Thyroid gland (tissue), 4 donors: ENCODE measurements around the gene STKLD1. TPM values are rescaled to one million over a fixed set of nuclear protein-coding genes. Genes with fewer than 3 reads are reported as not detected.

Source experiments
- DNase-seq, 2 donors: peaks; one replicate each; pipeline ENCODE4 v3.0.0-alpha.2; 2019
- H3K27ac ChIP-seq, 3 donors: fragments of 200-600 bp; sonication (generic); 1 replicate in 2 of 3; 2 replicates in 1 of 3; pipeline ENCODE4 v1.5.1; 2016 to 2019; ENCODE audit warnings: mild to moderate bottlenecking in 1 of 3, moderate library complexity in 1 of 3
- H3K27me3 ChIP-seq: fragments of 200-600 bp; sonication (generic); one replicate; pipeline ENCODE4 v1.5.1; 2019
- H3K36me3 ChIP-seq, 2 donors: fragments of 200-600 bp; sonication (generic); one replicate each; pipeline ENCODE4 v1.5.1; 2016 to 2019
- H3K4me1 ChIP-seq, 2 donors: fragments of 200-600 bp; sonication (generic); one replicate each; pipeline ENCODE4 v1.5.1; 2017 to 2019
- H3K4me3 ChIP-seq, 3 donors: fragments of 200-600 bp; sonication (generic); replicated peaks in 1 of 3; 1 replicate in 2 of 3; 2 replicates in 1 of 3; pipeline ENCODE4 v1.5.1; 2016; ENCODE audit warnings: mild to moderate bottlenecking in 1 of 3
- H3K9me3 ChIP-seq: fragments of 200-600 bp; sonication (generic); one replicate; pipeline ENCODE4 v1.5.1; 2017
- POLR2A ChIP-seq, 2 donors: fragments of 450-650 bp; IDR thresholded peaks; one replicate each; pipeline ENCODE4 v1.6.1; 2017; ENCODE audit warnings: antibody characterized with exemption in 2 of 2, mild to moderate bottlenecking in 2 of 2, moderate library complexity in 1 of 2
- WGBS, 2 donors: methylation state at CpG; one replicate each; pipeline ENCODE4 v1.1.5; 2017; 5-methylcytosine and 5-hydroxymethylcytosine counted together
- intact Hi-C: fragments of 100-400 bp; cut with DNase I; formaldehyde crosslinking; loops from one replicate; pipeline ENCODE4 v1.15.1; 2023
- total RNA-seq, 4 donors: library from RNA; depleted of rRNA; stranded (reverse); fragments of >200 nt; gene quantifications; one replicate each; pipeline ENCODE4 v1.2.3, GENCODE V29; 2016
- TF ChIP-seq, protein P1 (sequence below), 6 experiments: fragments of 200-600 bp in 3 of 6; fragments of 450-650 bp in 3 of 6; sonication (generic) in 3 of 6; IDR thresholded peaks; one replicate each; pipeline ENCODE4 v1.5.1; 2016 to 2019; ENCODE audit warnings: antibody characterized with exemption in 6 of 6, mild to moderate bottlenecking in 2 of 6, inconsistent platforms in 1 of 6, moderate library complexity in 1 of 6

Gene STKLD1
- total RNA-seq, 4 donors from 2014 or later, result 1.6 to 2.2 TPM; not detected in 2

DNA sequence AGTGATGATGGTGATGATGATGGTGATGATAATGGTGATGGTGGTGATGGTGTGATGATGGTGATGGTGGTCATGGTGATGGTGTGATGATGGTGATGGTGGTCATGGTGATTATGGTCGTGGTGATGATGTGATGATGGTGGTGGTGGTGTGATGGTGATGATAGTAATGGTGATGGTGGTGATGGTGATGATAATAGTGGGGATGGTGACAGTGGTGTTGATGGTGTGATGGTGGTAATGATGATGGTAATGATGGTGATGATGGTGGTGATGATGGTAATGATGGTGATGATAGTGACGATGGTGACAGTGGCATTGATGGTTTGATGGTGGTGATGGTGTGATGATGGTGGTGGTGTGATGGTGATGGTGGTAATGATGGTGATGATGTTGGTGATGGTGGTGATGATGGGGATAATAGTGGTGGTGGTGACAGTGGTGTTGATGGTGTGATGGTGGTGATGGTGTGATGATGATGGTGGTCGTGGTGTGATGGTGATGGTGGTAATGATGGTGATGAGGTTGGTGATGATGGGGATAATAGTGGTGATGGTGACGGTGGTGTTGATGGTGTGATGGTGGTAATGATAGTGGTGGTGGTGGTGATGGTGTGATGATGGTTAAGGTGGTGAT lies 6.5 kb downstream of the STKLD1 start:
- no peaks in the 10 kb centered on the region for H3K9me3 ChIP-seq
- WGBS, 2 donors, result 90 to 93% methylated on average over 4 of the region's 4 CpGs
- no peaks in the 10 kb centered on the region for H3K36me3 ChIP-seq
- H3K27ac ChIP-seq, result no peak overlapping the region
- intact Hi-C loops, result no loop called here
- H3K4me1 ChIP-seq, result peaks cover 0 to 3% of the 10 kb centered on the region in 2 donors
- TF ChIP-seq POLR2A (IDR thresholded peaks at IDR 0.05), result no peak
- TF ChIP-seq, protein P1, sequence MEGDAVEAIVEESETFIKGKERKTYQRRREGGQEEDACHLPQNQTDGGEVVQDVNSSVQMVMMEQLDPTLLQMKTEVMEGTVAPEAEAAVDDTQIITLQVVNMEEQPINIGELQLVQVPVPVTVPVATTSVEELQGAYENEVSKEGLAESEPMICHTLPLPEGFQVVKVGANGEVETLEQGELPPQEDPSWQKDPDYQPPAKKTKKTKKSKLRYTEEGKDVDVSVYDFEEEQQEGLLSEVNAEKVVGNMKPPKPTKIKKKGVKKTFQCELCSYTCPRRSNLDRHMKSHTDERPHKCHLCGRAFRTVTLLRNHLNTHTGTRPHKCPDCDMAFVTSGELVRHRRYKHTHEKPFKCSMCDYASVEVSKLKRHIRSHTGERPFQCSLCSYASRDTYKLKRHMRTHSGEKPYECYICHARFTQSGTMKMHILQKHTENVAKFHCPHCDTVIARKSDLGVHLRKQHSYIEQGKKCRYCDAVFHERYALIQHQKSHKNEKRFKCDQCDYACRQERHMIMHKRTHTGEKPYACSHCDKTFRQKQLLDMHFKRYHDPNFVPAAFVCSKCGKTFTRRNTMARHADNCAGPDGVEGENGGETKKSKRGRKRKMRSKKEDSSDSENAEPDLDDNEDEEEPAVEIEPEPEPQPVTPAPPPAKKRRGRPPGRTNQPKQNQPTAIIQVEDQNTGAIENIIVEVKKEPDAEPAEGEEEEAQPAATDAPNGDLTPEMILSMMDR (IDR thresholded peaks at IDR 0.05), result no peak
- no peak for DNase-seq
- no peaks in the 10 kb centered on the region for H3K27me3 ChIP-seq
- H3K4me3 ChIP-seq, result no peak overlapping the region

DNA sequence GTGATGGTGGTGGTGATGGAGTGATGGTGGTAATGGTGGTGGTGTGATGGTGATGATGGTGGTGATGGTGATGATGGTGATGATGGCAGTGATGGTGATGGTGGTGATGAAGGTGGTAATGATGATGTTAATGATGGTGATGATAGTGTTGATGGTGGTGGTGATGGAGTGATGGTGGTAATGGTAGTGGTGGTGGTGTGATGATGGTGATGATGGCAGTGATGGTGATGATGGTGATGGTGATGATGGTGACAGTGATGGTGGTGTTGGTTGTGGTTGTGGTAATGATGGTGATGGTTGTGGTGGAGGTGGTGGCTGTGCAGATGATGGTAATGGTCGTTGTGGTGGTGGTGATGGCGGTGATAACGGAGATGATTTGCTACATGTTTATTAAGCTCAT lies 7.3 kb downstream of the STKLD1 start:
- Histone ChIP-seq H3K9me3 (no peaks in the 10 kb centered on the region), H3K36me3 (no peaks in the 10 kb centered on the region), H3K4me1 (peaks cover 0 to 11% of the 10 kb centered on the region in 2 donors), H3K27ac (no peak overlapping the region), H3K4me3 (no peak overlapping the region), H3K27me3 (no peaks in the 10 kb centered on the region)
- intact Hi-C loops, result no loop called here
- 93 to 95% methylated on average over 3 of the region's 3 CpGs for WGBS, 2 donors
- TF ChIP-seq, protein P1 (IDR thresholded peaks at IDR 0.05), result no peak
- no peak for TF ChIP-seq POLR2A (IDR thresholded peaks at IDR 0.05)
- no peak for DNase-seq

DNA sequence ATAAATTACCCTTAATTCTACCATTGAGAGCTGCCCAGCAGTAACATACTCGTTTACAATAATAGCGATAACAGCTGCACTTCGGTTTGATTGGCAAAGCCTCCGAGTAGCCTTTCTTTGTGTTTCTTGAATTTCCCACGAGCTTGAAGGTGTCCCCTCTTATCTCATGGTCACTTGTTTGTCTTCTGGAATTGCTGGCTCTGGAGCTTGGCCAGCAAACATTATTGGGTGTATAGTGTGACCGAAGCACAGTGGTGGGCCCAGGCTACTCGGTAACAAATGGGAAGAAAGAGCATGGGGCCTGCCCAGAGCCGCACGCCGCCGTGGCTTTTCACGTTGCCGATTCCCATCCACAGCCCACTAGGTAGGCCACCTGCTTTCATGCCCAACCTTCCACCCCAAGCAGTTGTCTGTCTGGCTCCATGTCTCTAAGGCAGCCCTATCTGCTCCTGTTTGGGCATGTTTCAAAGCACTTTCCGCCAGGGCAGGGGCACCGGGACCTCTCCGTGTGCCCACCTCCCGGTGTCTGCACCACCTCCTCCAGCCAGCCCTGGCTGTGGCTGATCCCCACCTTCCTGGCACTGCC lies 8.7 kb downstream of the STKLD1 start:
- Histone ChIP-seq H3K9me3 (no peaks in the 10 kb centered on the region), H3K4me1 (peaks cover 0 to 15% of the 10 kb centered on the region in 2 donors), H3K4me3 (no peak overlapping the region), H3K36me3 (no peaks in the 10 kb centered on the region), H3K27ac (no peak overlapping the region), H3K27me3 (no peaks in the 10 kb centered on the region)
- intact Hi-C loops, result no loop called here
- WGBS, 2 donors, result 89 to 94% methylated on average over 17 of the region's 17 CpGs
- TF ChIP-seq POLR2A (IDR thresholded peaks at IDR 0.05), result no peak
- TF ChIP-seq, protein P1 (IDR thresholded peaks at IDR 0.05), result no peak
- no peak for DNase-seq

DNA sequence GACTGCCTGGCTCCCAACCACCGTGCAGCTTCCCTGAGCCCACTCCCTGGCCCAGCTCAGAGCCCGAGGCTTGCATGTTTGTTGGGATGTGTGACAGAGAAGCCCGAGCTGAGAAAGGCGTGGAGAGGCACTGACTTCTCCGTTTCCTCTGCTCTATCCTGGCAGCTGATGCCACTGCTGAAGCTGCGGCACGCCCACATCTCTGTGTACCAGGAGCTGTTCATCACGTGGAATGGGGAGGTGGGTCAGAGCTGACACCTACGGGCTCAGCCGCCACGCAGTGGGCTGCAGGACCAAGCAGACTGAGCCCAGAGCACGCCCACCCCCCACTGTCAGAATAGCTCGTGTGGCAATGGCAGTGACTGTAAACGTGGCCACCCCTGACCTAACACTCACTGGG lies 9.3 kb downstream of the STKLD1 start:
- intact Hi-C loops, result no loop called here
- H3K27me3 ChIP-seq, result no peaks in the 10 kb centered on the region
- H3K9me3 ChIP-seq, result no peaks in the 10 kb centered on the region
- peaks cover 0 to 15% of the 10 kb centered on the region in 2 donors for H3K4me1 ChIP-seq
- H3K36me3 ChIP-seq, result no peaks in the 10 kb centered on the region
- 93 to 94% methylated on average over 3 to 13 of the region's 14 CpGs for WGBS, 2 donors
- no peak for TF ChIP-seq POLR2A (IDR thresholded peaks at IDR 0.05)
- TF ChIP-seq, protein P1 (IDR thresholded peaks at IDR 0.05), result no peak
- H3K27ac ChIP-seq, result no peak overlapping the region
- no peak overlapping the region for H3K4me3 ChIP-seq
- DNase-seq, result no peak

DNA sequence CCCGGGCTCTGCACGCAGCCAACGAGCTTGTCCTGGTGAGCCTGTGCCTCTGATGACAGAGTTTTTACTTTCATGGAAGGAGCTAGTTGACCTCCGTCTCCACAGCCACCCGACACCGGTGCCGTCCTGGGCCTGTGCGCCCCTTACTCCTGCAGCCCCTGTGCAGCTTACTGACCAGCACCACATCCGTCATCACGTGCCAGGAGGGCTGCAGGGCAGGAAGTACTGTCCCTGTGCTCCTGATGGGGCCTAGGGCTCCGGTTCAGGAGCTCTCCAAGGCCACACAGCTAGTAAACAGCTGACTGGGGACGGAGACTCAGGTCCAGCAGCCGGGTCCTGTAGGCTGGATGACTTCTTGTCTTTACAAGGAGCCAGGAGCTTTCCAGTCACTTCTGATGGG lies 10.2 kb downstream of the STKLD1 start:
- intact Hi-C loops, result no loop called here
- Histone ChIP-seq H3K36me3 (no peaks in the 10 kb centered on the region), H3K27ac (no peak overlapping the region), H3K27me3 (no peaks in the 10 kb centered on the region), H3K9me3 (no peaks in the 10 kb centered on the region), H3K4me1 (peaks cover 0 to 15% of the 10 kb centered on the region in 2 donors), H3K4me3 (no peak overlapping the region)
- TF ChIP-seq POLR2A (IDR thresholded peaks at IDR 0.05), result no peak
- TF ChIP-seq, protein P1 (IDR thresholded peaks at IDR 0.05), result no peak
- WGBS, 2 donors, result 89 to 93% methylated on average over 12 to 13 of the region's 13 CpGs
- no peak for DNase-seq
